ENCODE data around the gene CCDC85A.

GRCh38 chr2:56147907-56148306 lies 35.9 kb upstream of the CCDC85A start:
- TF ChIP-seq POLR2A (IDR thresholded peaks at IDR 0.05; ENCODE audit: low read depth, low read length), result no peak
- TF ChIP-seq FOS (IDR thresholded peaks at IDR 0.05; ENCODE audit: low read depth, low read length), result no peak
- no peak for TF ChIP-seq CTCF (conservative IDR thresholded peaks at IDR 0.05; ENCODE audit: low read depth, low read length)
- TF ChIP-seq CEBPB (IDR thresholded peaks at IDR 0.05; ENCODE audit: low read depth, low read length), result no peak
- no peak for TF ChIP-seq BHLHE40 (IDR thresholded peaks at IDR 0.05; ENCODE audit: low read depth, low read length)
- TF ChIP-seq RCOR1 (IDR thresholded peaks at IDR 0.05; ENCODE audit: insufficient replicate concordance, low read length), result no peak
- no peak for TF ChIP-seq RFX5 (IDR thresholded peaks at IDR 0.05; ENCODE audit: low read depth, low read length)
- no peak for TF ChIP-seq CHD1 (IDR thresholded peaks at IDR 0.05; ENCODE audit: low read depth, low read length)
- no peak for TF ChIP-seq MXI1 (IDR thresholded peaks at IDR 0.05; ENCODE audit: borderline replicate concordance, low read depth, low read length)
- TF ChIP-seq RAD21 (IDR thresholded peaks at IDR 0.05; ENCODE audit: low read length), result no peak

All from IMR-90 (cell line).